ENCODE data around the gene CEP192.

Gene CEP192

GRCh38 chr18:13014818-13015217, 23.7 kb downstream of the CEP192 start:
- Histone ChIP-seq H3K36me3 (ENCODE audit: insufficient read depth, insufficient read length, low read length) (peaks cover 72% of the 10 kb centered on the region), H3K9me3 (ENCODE audit: insufficient read depth, low read length) (no peaks in the 10 kb centered on the region), H3K4me1 (ENCODE audit: insufficient read depth, insufficient read length) (no peaks in the 10 kb centered on the region), H3K27me3 (ENCODE audit: insufficient read depth, insufficient read length) (no peaks in the 10 kb centered on the region), H3K9ac (ENCODE audit: insufficient read length, low read depth) (no peak overlapping the region), H3K4me3 (ENCODE audit: insufficient read length, low read depth) (no peak overlapping the region)
- DNase-seq (ENCODE audit: low read depth, low spot score), result no peak
- TF ChIP-seq YY1 (IDR thresholded peaks at IDR 0.05; ENCODE audit: insufficient read depth, insufficient read length) (no peak), SUZ12 (IDR thresholded peaks at IDR 0.05; ENCODE audit: extremely low read depth, insufficient read depth, insufficient read length) (no peak), ZNF274 (IDR thresholded peaks at IDR 0.05; ENCODE audit: low read depth, low read length) (no peak)

- Histone ChIP-seq H3K9ac (ENCODE audit: insufficient read length, low read depth) (no peak overlapping the region), H3K4me1 (ENCODE audit: insufficient read depth, insufficient read length) (no peaks in the 10 kb centered on the region), H3K9me3 (ENCODE audit: insufficient read depth, low read length) (no peaks in the 10 kb centered on the region), H3K27me3 (ENCODE audit: insufficient read depth, insufficient read length) (no peaks in the 10 kb centered on the region), H3K36me3 (ENCODE audit: insufficient read depth, insufficient read length, low read length) (peaks cover 66% of the 10 kb centered on the region), H3K4me3 (ENCODE audit: insufficient read length, low read depth) (no peak overlapping the region)
- TF ChIP-seq SUZ12 (IDR thresholded peaks at IDR 0.05; ENCODE audit: extremely low read depth, insufficient read depth, insufficient read length), result no peak
- no peak for TF ChIP-seq YY1 (IDR thresholded peaks at IDR 0.05; ENCODE audit: insufficient read depth, insufficient read length)
- TF ChIP-seq ZNF274 (IDR thresholded peaks at IDR 0.05; ENCODE audit: low read depth, low read length), result no peak
- no peak for DNase-seq (ENCODE audit: low read depth, low spot score)
These were observed 26.2 kb downstream of the CEP192 start for GRCh38 chr18:13017247-13017875.

- Histone ChIP-seq H3K4me3 (ENCODE audit: insufficient read length, low read depth) (no peak overlapping the region), H3K9me3 (ENCODE audit: insufficient read depth, low read length) (no peaks in the 10 kb centered on the region), H3K36me3 (ENCODE audit: insufficient read depth, insufficient read length, low read length) (peaks cover 57% of the 10 kb centered on the region), H3K27me3 (ENCODE audit: insufficient read depth, insufficient read length) (no peaks in the 10 kb centered on the region), H3K4me1 (ENCODE audit: insufficient read depth, insufficient read length) (no peaks in the 10 kb centered on the region), H3K9ac (ENCODE audit: insufficient read length, low read depth) (no peak overlapping the region)
- no peak for DNase-seq (ENCODE audit: low read depth, low spot score)
- TF ChIP-seq ZNF274 (IDR thresholded peaks at IDR 0.05; ENCODE audit: low read depth, low read length), result no peak
- no peak for TF ChIP-seq SUZ12 (IDR thresholded peaks at IDR 0.05; ENCODE audit: extremely low read depth, insufficient read depth, insufficient read length)
- TF ChIP-seq YY1 (IDR thresholded peaks at IDR 0.05; ENCODE audit: insufficient read depth, insufficient read length), result no peak
These were observed 27.2 kb downstream of the CEP192 start for GRCh38 chr18:13018374-13018773.

- H3K4me3 ChIP-seq (ENCODE audit: insufficient read length, low read depth), result no peak overlapping the region
- no peaks in the 10 kb centered on the region for H3K4me1 ChIP-seq (ENCODE audit: insufficient read depth, insufficient read length)
- no peak overlapping the region for H3K9ac ChIP-seq (ENCODE audit: insufficient read length, low read depth)
- H3K9me3 ChIP-seq (ENCODE audit: insufficient read depth, low read length), result no peaks in the 10 kb centered on the region
- no peak for DNase-seq (ENCODE audit: low read depth, low spot score)
- TF ChIP-seq YY1 (IDR thresholded peaks at IDR 0.05; ENCODE audit: insufficient read depth, insufficient read length) (no peak), SUZ12 (IDR thresholded peaks at IDR 0.05; ENCODE audit: extremely low read depth, insufficient read depth, insufficient read length) (no peak), ZNF274 (IDR thresholded peaks at IDR 0.05; ENCODE audit: low read depth, low read length) (no peak)
- no peaks in the 10 kb centered on the region for H3K27me3 ChIP-seq (ENCODE audit: insufficient read depth, insufficient read length)
- H3K36me3 ChIP-seq (ENCODE audit: insufficient read depth, insufficient read length, low read length), result peaks cover 48% of the 10 kb centered on the region
These were observed 28.1 kb downstream of the CEP192 start for GRCh38 chr18:13019301-13019700.

- TF ChIP-seq SUZ12 (IDR thresholded peaks at IDR 0.05; ENCODE audit: extremely low read depth, insufficient read depth, insufficient read length) (no peak), YY1 (IDR thresholded peaks at IDR 0.05; ENCODE audit: insufficient read depth, insufficient read length) (no peak), ZNF274 (IDR thresholded peaks at IDR 0.05; ENCODE audit: low read depth, low read length) (no peak)
- DNase-seq (ENCODE audit: low read depth, low spot score), result no peak
- H3K4me3 ChIP-seq (ENCODE audit: insufficient read length, low read depth), result no peak overlapping the region
- H3K27me3 ChIP-seq (ENCODE audit: insufficient read depth, insufficient read length), result no peaks in the 10 kb centered on the region
- H3K9ac ChIP-seq (ENCODE audit: insufficient read length, low read depth), result no peak overlapping the region
- H3K4me1 ChIP-seq (ENCODE audit: insufficient read depth, insufficient read length), result no peaks in the 10 kb centered on the region
- no peaks in the 10 kb centered on the region for H3K9me3 ChIP-seq (ENCODE audit: insufficient read depth, low read length)
- peaks cover 31% of the 10 kb centered on the region for H3K36me3 ChIP-seq (ENCODE audit: insufficient read depth, insufficient read length, low read length)
These were observed 31.5 kb downstream of the CEP192 start for GRCh38 chr18:13022644-13023043.

GRCh38 chr18:13025233-13025632, 34.1 kb downstream of the CEP192 start:
- peaks cover 22% of the 10 kb centered on the region for H3K36me3 ChIP-seq (ENCODE audit: insufficient read depth, insufficient read length, low read length)
- no peak for TF ChIP-seq SUZ12 (IDR thresholded peaks at IDR 0.05; ENCODE audit: extremely low read depth, insufficient read depth, insufficient read length)
- no peak for TF ChIP-seq ZNF274 (IDR thresholded peaks at IDR 0.05; ENCODE audit: low read depth, low read length)
- TF ChIP-seq YY1 (IDR thresholded peaks at IDR 0.05; ENCODE audit: insufficient read depth, insufficient read length), result no peak
- H3K4me1 ChIP-seq (ENCODE audit: insufficient read depth, insufficient read length), result no peaks in the 10 kb centered on the region
- no peaks in the 10 kb centered on the region for H3K27me3 ChIP-seq (ENCODE audit: insufficient read depth, insufficient read length)
- no peak overlapping the region for H3K4me3 ChIP-seq (ENCODE audit: insufficient read length, low read depth)
- H3K9ac ChIP-seq (ENCODE audit: insufficient read length, low read depth), result no peak overlapping the region
- no peaks in the 10 kb centered on the region for H3K9me3 ChIP-seq (ENCODE audit: insufficient read depth, low read length)
- no peak for DNase-seq (ENCODE audit: low read depth, low spot score)

- no peaks in the 10 kb centered on the region for H3K4me1 ChIP-seq (ENCODE audit: insufficient read depth, insufficient read length)
- peaks cover 30% of the 10 kb centered on the region for H3K36me3 ChIP-seq (ENCODE audit: insufficient read depth, insufficient read length, low read length)
- no peaks in the 10 kb centered on the region for H3K27me3 ChIP-seq (ENCODE audit: insufficient read depth, insufficient read length)
- no peak overlapping the region for H3K9ac ChIP-seq (ENCODE audit: insufficient read length, low read depth)
- DNase-seq (ENCODE audit: low read depth, low spot score), result no peak
- TF ChIP-seq ZNF274 (IDR thresholded peaks at IDR 0.05; ENCODE audit: low read depth, low read length) (no peak), SUZ12 (IDR thresholded peaks at IDR 0.05; ENCODE audit: extremely low read depth, insufficient read depth, insufficient read length) (no peak), YY1 (IDR thresholded peaks at IDR 0.05; ENCODE audit: insufficient read depth, insufficient read length) (no peak)
- H3K4me3 ChIP-seq (ENCODE audit: insufficient read length, low read depth), result no peak overlapping the region
- no peaks in the 10 kb centered on the region for H3K9me3 ChIP-seq (ENCODE audit: insufficient read depth, low read length)
These were observed 35.6 kb downstream of the CEP192 start for GRCh38 chr18:13026583-13027270.

Data from NT2/D1 (cell line).